Heart right ventricle (tissue), 16 donors: Measurements from ENCODE around the gene ROR2. TPM values are rescaled to one million over a fixed set of nuclear protein-coding genes. Genes with fewer than 3 reads are reported as not detected.

Experiments
- ATAC-seq, 8 donors: fragments of 200-7000 bp; cut with Tn5 transposase; one replicate each; pipeline ENCODE4 v1.9.1; 2020; ENCODE audit warnings: mild to moderate bottlenecking in 8 of 8, moderate library complexity in 8 of 8, moderate number of reproducible peaks in 1 of 8
- DNase-seq, 2 donors: peaks; one replicate each; pipeline ENCODE4 v3.0.0-alpha.2; 2020
- H3K27ac ChIP-seq, 10 donors: fragments of 200-600 bp; sonication (generic) in 2 of 10; one replicate each; pipeline versions ENCODE4 v1.5.0 to v1.8.0; 2020 to 2022; ENCODE audit warnings: mild to moderate bottlenecking in 3 of 10
- H3K27me3 ChIP-seq, 7 donors: fragments of 200-600 bp; one replicate each; pipeline ENCODE4 v1.8.0; 2021 to 2022; ENCODE audit warnings: mild to moderate bottlenecking in 2 of 7
- H3K36me3 ChIP-seq, 9 donors: fragments of 200-600 bp; sonication (generic) in 1 of 9; one replicate each; pipeline versions ENCODE4 v1.5.0 to v1.8.0; 2020 to 2022; ENCODE audit warnings: mild to moderate bottlenecking in 2 of 9
- H3K4me1 ChIP-seq, 9 donors: fragments of 200-600 bp; sonication (generic) in 1 of 9; one replicate each; pipeline versions ENCODE4 v1.5.0 to v1.8.0; 2020 to 2022; ENCODE audit warnings: mild to moderate bottlenecking in 4 of 9
- H3K4me3 ChIP-seq, 10 donors: fragments of 200-600 bp; sonication (generic) in 2 of 10; one replicate each; pipeline versions ENCODE4 v1.5.0 to v1.8.0; 2020 to 2022; ENCODE audit warnings: mild to moderate bottlenecking in 7 of 10, moderate library complexity in 2 of 10
- H3K9me3 ChIP-seq, 11 donors: fragments of 200-600 bp in 10 of 11; sonication (generic) in 2 of 11; one replicate each; pipeline versions ENCODE4 v1.5.0 to v1.8.0; 2013 to 2022; ENCODE audit warnings: mild to moderate bottlenecking in 2 of 11, control low read depth in 1 of 11, moderate library complexity in 1 of 11
- CTCF ChIP-seq, 9 donors: fragments of 200-600 bp; sonication (generic) in 2 of 9; IDR thresholded peaks; one replicate each; pipeline versions ENCODE4 v1.5.0 to v1.8.0; 2021 to 2022; ENCODE audit warnings: antibody characterized with exemption in 9 of 9, mild to moderate bottlenecking in 5 of 9, moderate library complexity in 1 of 9
- WGBS, 2 donors: extraction: QIAGEN DNeasy Blood & Tissue Kit; methylation state at CpG; one replicate each; pipeline ENCODE4 v1.1.7; 2013; ENCODE audit warnings: inconsistent platforms in 1 of 2; 5-methylcytosine and 5-hydroxymethylcytosine counted together
- intact Hi-C, 10 donors: fragments of 100-400 bp; cut with DNase I; formaldehyde crosslinking; loops; one replicate each; pipeline versions ENCODE4 v1.11.1 to v1.14.2; 2022
- polyA plus RNA-seq, 2 donors: library from polyadenylated mRNA; stranded (reverse); fragments of 200-250 nt; gene quantifications; one replicate each; pipeline ENCODE4 v1.2.3, GENCODE V29; 2013
- total RNA-seq, 10 donors: library from RNA; stranded (reverse); fragmentation: NEBNext Ultra II Directional in 3 of 10; extraction: Animal tissue kit (Norgen Biotek cat#: 25700) in 3 of 10; gene quantifications; one replicate each; pipeline versions ENCODE4 v1.2.1 to v1.2.4, GENCODE V29; 2021 to 2023
- donor health status: Arrhythmogenic right ventricular cardiomyopathy.
- donor health status: ischemic (EF 13 %, LVEDD 7.1; RV severe dilation, severe dysfunction).
- donor health status: healthy with polysubstance abuse.
- donor health status: DM: no; HTN: yes; CAD: no.
- donor health status: DM: no; HTN: no; CAD: no.
- donor health status: ischemic (EF 25% LVEDD 6.9; RV normal size, moderate dysfunction).
- donor health status: ischemic (EF 25% LVEDD 5.7; RV mildly dilated, moderate dysfunction).
- donor health status: healthy.
- donor health status: DM: yes; HTN: yes; CAD: no.
- donor health status: Ischemic cardiomyopathy.
- donor health status: ischemic (EF 35%, LVEDD 5.7; RV mildly dilated, moderate dysfunction).
- donor health status: nonischemic (EF 11% LVEDD 7.7; RV severe dilation, severe dysfunction).
- donor health status: DM: yes; HTN: yes; CAD: no.
- donor health status: PGD.
- donor health status: ischemic (EF 29% LVEDD 5.4; RV normal size, mild dysfunction).
- donor health status: nonischemic (EF 23%, LVEDD 6.1; RV moderate dilation, normal function).

The ROR2 gene
- total and polyA plus RNA-seq, 12 donors = 0.11 to 1.4 (median 0.47) TPM

- DNase-seq = no peak
- no peak for TF ChIP-seq CTCF (IDR thresholded peaks at IDR 0.05)
- H3K4me1 ChIP-seq = peaks cover 0 to 7% (median 0%) of the 10 kb centered on the region in 9 donors
- H3K27ac ChIP-seq = no peak overlapping the region
- H3K4me3 ChIP-seq = no peak overlapping the region
- H3K36me3 ChIP-seq = no peaks in the 10 kb centered on the region
- intact Hi-C loops = no loop called here
- ATAC-seq = no peak
- H3K9me3 ChIP-seq = peaks cover 0 to 25% (median 4%) of the 10 kb centered on the region in 11 donors
- H3K27me3 ChIP-seq = no peaks in the 10 kb centered on the region
These were observed 379.0 kb downstream of the ROR2 start for GRCh38 chr9:91571036-91571435.

GRCh38 chr9:91567642-91568274, 382.3 kb downstream of the ROR2 start:
- no peaks in the 10 kb centered on the region for H3K36me3 ChIP-seq
- no peak overlapping the region for H3K4me3 ChIP-seq
- intact Hi-C loops = no loop called here
- H3K27me3 ChIP-seq = no peaks in the 10 kb centered on the region
- H3K4me1 ChIP-seq = peaks cover 0 to 7% (median 0%) of the 10 kb centered on the region in 9 donors
- ATAC-seq (peak in 3 of 8 donors; percentile 17 to 90 (median 68)), DNase-seq (no peak)
- peaks cover 0 to 25% (median 4%) of the 10 kb centered on the region in 11 donors for H3K9me3 ChIP-seq
- no peak for TF ChIP-seq CTCF (IDR thresholded peaks at IDR 0.05)
- WGBS, 2 donors = 63 to 65% methylated on average over 12 of the region's 12 CpGs
- no peak overlapping the region for H3K27ac ChIP-seq

- TF ChIP-seq CTCF (IDR thresholded peaks at IDR 0.05) = no peak
- Histone ChIP-seq H3K9me3 (peaks cover 0 to 15% (median 0%) of the 10 kb centered on the region in 11 donors), H3K4me1 (peaks cover 0 to 7% (median 0%) of the 10 kb centered on the region in 9 donors), H3K27me3 (no peaks in the 10 kb centered on the region), H3K27ac (no peak overlapping the region), H3K4me3 (no peak overlapping the region), H3K36me3 (no peaks in the 10 kb centered on the region)
- no peak for ATAC-seq
- WGBS, 2 donors = 64 to 66% methylated on average over 3 of the region's 3 CpGs
- DNase-seq = no peak
- intact Hi-C loops = no loop called here
These were observed 385.9 kb downstream of the ROR2 start for GRCh38 chr9:91564081-91564670.

- no peak for ATAC-seq
- no peak overlapping the region for H3K27ac ChIP-seq
These were observed 387.6 kb downstream of the ROR2 start for GRCh38 chr9:91562416-91562815.

More at GRCh38 chr9:91562416-91562815, 387.6 kb downstream of the ROR2 start:
- TF ChIP-seq CTCF (IDR thresholded peaks at IDR 0.05) = no peak
- peaks cover 0 to 7% (median 0%) of the 10 kb centered on the region in 9 donors for H3K4me1 ChIP-seq
- 68 to 69% methylated on average over 3 of the region's 3 CpGs for WGBS, 2 donors
- no peaks in the 10 kb centered on the region for H3K9me3 ChIP-seq
- intact Hi-C loops = no loop called here
- no peaks in the 10 kb centered on the region for H3K27me3 ChIP-seq
- DNase-seq = no peak
- H3K36me3 ChIP-seq = no peaks in the 10 kb centered on the region
- H3K4me3 ChIP-seq = no peak overlapping the region
